ENCODE data around the gene PFKL.

DNA sequence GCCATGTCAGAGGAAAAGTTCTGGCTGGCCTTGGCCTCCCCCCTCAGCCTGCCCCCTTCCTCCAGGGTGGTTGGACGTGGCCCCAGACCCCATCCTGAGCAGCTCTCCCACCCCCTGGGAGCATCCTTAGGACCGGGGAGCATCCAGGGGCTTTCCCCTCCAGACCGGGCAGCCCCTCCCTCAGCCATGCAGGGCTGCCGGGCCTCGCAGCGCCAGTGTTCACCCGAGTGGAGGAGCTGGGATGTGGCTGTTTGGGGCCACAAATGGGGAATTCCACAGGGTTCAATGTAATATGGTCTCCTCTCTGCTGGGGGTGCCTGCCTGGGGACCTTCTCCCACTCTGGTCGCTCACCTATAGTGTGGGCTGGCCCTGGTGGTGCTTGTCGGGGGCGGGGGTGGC lies 4.2 kb upstream of the PFKL start:
- TF ChIP-seq POLR2AphosphoS5 (IDR thresholded peaks at IDR 0.05; ENCODE audit: low read depth, low read length) (no peak), TAF1 (IDR thresholded peaks at IDR 0.05; ENCODE audit: borderline replicate concordance, insufficient read depth, low read length) (no peak), SIN3A (IDR thresholded peaks at IDR 0.05; ENCODE audit: borderline replicate concordance, insufficient read depth, low read length) (no peak), FOXP2 (optimal IDR thresholded peaks at IDR 0.05; ENCODE audit: borderline replicate concordance, extremely low read depth, extremely low read length, insufficient read depth) (no peak)
- TF ChIP-seq, protein P1, sequence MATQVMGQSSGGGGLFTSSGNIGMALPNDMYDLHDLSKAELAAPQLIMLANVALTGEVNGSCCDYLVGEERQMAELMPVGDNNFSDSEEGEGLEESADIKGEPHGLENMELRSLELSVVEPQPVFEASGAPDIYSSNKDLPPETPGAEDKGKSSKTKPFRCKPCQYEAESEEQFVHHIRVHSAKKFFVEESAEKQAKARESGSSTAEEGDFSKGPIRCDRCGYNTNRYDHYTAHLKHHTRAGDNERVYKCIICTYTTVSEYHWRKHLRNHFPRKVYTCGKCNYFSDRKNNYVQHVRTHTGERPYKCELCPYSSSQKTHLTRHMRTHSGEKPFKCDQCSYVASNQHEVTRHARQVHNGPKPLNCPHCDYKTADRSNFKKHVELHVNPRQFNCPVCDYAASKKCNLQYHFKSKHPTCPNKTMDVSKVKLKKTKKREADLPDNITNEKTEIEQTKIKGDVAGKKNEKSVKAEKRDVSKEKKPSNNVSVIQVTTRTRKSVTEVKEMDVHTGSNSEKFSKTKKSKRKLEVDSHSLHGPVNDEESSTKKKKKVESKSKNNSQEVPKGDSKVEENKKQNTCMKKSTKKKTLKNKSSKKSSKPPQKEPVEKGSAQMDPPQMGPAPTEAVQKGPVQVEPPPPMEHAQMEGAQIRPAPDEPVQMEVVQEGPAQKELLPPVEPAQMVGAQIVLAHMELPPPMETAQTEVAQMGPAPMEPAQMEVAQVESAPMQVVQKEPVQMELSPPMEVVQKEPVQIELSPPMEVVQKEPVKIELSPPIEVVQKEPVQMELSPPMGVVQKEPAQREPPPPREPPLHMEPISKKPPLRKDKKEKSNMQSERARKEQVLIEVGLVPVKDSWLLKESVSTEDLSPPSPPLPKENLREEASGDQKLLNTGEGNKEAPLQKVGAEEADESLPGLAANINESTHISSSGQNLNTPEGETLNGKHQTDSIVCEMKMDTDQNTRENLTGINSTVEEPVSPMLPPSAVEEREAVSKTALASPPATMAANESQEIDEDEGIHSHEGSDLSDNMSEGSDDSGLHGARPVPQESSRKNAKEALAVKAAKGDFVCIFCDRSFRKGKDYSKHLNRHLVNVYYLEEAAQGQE (IDR thresholded peaks at IDR 0.05; ENCODE audit: insufficient read depth in 1 of 2, low read depth in 2 of 2, low read length in 2 of 2): no peak
